T47D (cell line): ENCODE measurements around the gene CBLC.

Experiments
- DNase-seq, 2 experiments: peaks; one replicate each; pipeline versions ENCODE4 v3.0.0 to v3.0.0-alpha.2; 2011 to 2012; ENCODE audit warnings: low read depth in 1 of 2, low spot score in 1 of 2
- JUND ChIP-seq: IDR thresholded peaks from 2 replicates; pipeline ENCODE4 v1.6.1; 2012; ENCODE audit warnings: low read depth
- in situ Hi-C: cut with HindIII; loops from 2 replicates; pipeline ENCODE4 v1.10.0; 2016; ENCODE audit warnings: low sequenced_read_pairs, low pct_unique_long_range_greater_than_20kb

The CBLC gene

GRCh38 chr19:44749994-44750393 lies 27.7 kb upstream of the CBLC start:
- no peak for DNase-seq
- no peak for TF ChIP-seq JUND
- in situ Hi-C loops: no loop called here

DNA sequence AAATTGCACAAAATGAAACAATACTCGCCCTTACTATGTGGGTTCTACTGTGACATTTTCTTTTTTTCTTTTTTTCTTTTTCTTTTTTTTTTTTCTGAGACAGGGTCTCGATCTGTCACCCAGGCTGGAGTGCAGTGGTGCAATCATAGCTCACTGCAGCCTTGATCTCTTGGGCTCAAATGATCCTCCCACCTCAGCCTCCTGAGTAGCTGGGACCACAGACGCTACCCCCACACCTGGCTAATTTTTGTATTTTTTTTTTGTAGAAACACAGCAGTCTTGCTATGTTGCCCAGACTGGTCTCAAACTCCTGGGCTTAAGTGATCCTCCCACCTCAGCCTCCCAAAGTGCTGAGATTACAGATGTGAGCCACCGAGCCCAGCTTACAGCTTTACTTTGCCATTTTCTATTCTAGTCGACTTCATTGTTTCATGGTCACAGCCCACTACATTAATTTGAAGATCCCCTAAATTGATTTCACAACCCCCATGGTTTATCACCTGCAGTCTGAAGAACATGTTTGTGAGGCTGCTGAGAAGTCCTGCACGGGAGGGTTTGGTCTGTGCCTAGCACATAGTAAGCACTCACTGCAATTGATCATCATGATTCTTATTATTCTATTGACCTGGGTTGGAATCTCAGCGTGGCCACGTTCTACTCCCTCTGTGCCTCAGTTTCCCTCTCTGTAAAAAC lies 25.4 kb upstream of the CBLC start:
- in situ Hi-C loops: no loop called here
- no peak for TF ChIP-seq JUND
- no peak for DNase-seq

GRCh38 chr19:44752816-44753625 lies 24.7 kb upstream of the CBLC start:
- in situ Hi-C loops: no loop called here
- no peak for TF ChIP-seq JUND
- peak in 1 of 2 experiments; percentile 84 for DNase-seq

DNA sequence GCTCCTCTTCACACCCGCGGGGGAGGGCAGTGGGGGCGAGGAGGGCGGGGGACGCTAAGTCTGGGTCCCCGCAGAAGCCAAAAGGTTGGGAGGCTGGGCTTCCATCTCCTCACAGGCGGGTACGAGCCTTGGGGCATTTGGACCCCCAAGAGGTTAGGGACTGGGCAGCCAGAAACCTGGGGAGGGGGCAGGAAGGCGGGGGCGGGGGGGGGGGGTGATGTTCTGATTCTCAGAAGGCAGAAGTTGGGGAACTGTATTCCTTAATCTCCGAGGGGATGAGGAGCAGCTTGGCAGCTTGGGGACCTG lies 24.1 kb upstream of the CBLC start:
- DNase-seq: no peak
- in situ Hi-C loops: no loop called here
- TF ChIP-seq JUND: no peak

DNA sequence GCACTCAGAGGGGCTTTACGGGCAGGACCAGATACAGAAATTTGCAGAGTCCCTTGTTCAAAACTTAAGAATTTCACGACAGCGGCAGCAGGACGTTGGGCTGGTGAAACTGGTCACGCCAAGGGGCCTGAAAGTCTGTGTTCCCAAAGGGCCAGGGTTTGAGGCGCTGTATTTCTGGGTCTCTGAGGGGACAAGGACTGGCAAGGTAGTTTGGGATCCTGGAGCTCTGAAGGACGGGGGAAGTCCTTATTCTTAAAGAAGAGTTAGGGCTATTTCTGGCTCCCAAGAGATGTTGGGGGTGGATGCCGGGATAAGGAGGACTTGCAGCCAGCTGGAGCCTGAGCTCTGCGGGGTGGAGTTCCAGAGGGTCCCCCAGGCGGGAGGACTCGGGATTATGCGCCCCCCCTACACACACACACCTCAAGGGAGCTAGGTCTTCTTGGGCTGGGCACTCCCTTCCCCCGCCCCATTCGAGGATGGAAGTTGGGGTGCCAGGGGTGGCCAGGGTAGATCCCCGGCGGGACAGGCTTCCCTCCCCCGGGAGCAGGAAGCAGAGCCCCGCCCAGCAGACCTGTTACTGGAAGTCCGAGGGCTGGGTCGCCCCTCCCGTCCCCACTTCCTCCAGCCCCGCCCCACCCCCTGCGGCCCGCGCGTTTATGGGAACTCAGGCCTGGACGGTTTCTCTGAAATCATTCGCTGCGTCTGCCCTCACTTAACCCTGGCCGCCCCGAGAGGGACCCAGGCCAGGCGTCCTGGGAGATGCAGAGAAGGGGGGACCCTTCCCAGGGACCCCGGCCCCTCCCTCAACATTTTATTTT lies 23.5 kb upstream of the CBLC start:
- TF ChIP-seq JUND: no peak
- DNase-seq: peak; percentile 74 to 83
- in situ Hi-C loops: no loop called here

DNA sequence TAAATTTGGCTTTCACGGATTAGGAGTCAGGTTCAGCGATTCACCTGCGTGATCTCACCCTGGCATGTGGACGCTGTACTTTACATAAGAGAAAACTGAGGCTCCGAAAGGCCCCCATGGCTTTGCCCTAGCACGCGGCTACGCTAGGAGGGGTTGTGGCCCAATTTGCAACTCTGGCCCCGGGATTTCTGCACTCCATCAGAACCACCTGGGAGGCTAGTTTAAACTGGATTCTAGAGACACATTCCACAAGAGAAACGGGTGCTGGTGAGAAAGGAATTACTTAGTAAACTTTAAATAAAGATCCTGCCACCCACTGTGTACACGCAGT lies 23.0 kb upstream of the CBLC start:
- no peak for DNase-seq
- in situ Hi-C loops: no loop called here
- TF ChIP-seq JUND: no peak

DNA sequence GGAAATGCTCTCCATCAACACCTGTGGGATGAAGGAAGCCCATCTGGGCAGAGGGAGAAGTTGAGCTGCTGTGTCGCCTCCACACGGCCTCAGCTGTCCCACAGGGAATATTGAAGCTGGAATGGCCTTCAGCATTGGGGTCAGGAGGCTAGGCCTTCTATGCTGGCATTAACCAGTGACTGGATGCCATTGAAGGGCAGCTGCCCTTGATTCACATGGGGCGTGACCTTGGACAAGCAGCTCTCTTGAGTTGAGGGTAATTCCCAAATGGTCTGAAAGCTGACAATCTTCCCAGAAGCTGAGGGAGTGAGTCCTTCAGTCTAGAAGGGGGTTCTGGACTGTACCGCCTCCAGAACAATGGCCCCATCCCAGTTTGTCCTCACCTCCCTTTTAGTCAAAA lies 22.5 kb upstream of the CBLC start:
- TF ChIP-seq JUND: no peak
- no peak for DNase-seq
- in situ Hi-C loops: no loop called here

GRCh38 chr19:44756089-44756562 lies 21.6 kb upstream of the CBLC start:
- no peak for DNase-seq
- in situ Hi-C loops: no loop called here
- TF ChIP-seq JUND: no peak

GRCh38 chr19:44757057-44757734 lies 20.5 kb upstream of the CBLC start:
- in situ Hi-C loops: no loop called here

DNA sequence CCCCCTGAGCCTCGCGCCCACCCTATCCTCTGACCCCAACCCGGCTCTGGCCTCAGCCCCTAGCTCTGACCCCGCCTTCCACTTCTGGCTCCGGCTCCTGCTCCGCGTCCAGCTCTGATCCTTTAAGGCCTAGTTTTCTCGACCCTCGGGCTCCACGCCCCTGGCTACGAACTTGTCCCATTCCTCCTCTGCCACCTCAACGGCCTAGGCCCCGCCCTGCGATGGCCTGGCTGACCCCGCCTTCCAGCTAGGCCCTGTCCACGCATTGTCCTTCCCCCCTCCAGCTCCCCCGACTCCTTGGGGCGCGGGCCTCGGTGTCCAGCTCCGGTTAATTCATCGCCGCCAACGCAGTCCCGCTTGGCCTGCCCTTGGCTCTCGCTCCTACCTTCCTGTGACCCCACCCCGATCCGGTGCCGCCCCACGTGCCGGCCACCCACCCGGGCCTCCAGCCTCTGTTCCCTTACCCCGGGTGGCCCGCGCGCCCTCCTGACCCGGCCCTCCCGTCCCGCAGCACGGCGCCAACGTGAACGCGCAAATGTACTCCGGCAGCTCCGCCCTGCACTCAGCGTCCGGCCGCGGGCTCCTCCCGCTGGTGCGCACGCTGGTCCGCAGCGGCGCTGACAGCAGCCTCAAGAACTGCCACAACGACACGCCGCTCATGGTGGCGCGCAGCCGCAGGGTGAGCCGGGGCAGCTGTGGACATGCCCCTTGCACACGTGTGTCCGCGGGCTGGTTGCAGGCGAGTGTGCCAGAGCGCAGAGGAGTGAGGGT lies 19.8 kb upstream of the CBLC start:
- DNase-seq: no peak
- in situ Hi-C loops: no loop called here
- no peak for TF ChIP-seq JUND

More at GRCh38 chr19:44757057-44757734, 20.5 kb upstream of the CBLC start:
- no peak for TF ChIP-seq JUND
- no peak for DNase-seq

DNA sequence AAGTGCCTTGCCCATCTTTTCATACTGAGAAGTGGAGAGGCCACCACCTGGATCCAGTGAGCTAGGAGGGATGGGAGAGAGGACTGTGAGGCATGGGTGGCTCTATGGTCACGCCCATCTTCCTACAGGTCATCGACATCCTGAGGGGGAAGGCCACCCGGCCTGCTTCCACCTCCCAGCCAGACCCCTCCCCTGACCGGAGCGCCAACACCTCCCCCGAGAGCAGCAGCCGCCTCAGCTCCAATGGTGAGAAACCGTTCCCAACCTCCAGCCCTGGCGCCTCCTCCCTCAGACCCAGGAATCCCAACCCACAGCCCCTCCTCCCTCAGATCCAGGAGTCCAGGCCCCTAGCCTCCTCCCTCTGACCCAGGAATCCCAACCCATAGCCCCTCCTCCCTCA lies 19.1 kb upstream of the CBLC start:
- in situ Hi-C loops: no loop called here
- TF ChIP-seq JUND: no peak
- no peak for DNase-seq
